ENCODE data around the gene RIMBP2.

DNA sequence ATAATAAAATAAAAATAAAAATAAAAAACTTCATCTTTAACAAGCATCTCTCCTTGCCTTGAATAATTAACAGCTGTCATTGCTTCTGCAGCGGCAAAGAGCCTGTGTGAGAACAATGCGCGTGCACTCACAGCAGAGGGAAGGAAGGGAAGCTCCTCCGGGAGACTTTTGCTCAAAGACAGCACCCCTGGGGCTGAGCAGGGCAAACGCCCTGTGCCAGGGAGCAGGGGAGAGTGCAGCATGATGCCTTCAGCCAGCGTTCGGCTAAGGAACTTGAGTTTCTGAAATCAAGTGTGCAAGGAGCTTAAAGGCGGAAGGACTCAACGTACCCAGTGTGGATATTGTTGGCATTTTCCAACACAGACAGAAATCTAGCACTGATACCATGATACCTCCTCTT, 120.5 kb downstream of the RIMBP2 start:
- TF ChIP-seq, protein P1, sequence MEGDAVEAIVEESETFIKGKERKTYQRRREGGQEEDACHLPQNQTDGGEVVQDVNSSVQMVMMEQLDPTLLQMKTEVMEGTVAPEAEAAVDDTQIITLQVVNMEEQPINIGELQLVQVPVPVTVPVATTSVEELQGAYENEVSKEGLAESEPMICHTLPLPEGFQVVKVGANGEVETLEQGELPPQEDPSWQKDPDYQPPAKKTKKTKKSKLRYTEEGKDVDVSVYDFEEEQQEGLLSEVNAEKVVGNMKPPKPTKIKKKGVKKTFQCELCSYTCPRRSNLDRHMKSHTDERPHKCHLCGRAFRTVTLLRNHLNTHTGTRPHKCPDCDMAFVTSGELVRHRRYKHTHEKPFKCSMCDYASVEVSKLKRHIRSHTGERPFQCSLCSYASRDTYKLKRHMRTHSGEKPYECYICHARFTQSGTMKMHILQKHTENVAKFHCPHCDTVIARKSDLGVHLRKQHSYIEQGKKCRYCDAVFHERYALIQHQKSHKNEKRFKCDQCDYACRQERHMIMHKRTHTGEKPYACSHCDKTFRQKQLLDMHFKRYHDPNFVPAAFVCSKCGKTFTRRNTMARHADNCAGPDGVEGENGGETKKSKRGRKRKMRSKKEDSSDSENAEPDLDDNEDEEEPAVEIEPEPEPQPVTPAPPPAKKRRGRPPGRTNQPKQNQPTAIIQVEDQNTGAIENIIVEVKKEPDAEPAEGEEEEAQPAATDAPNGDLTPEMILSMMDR (IDR thresholded peaks at IDR 0.05; ENCODE audit: low read length): no peak
- TF ChIP-seq EZH2 (IDR thresholded peaks at IDR 0.05; ENCODE audit: borderline replicate concordance, low read length): no peak
